Parathyroid adenoma (tissue), 2 donors: ENCODE data around the gene HSD17B8.

Experiments used
- H2AFZ ChIP-seq: fragments of 300-600 bp; sonication (generic); one replicate; pipeline ENCODE4 v1.7.0; 2017; ENCODE audit warnings: antibody characterized with exemption, mild to moderate bottlenecking
- H3K27ac ChIP-seq: fragments of 300-600 bp; sonication (generic); one replicate; pipeline ENCODE4 v1.7.0; 2017
- H3K27me3 ChIP-seq: fragments of 300-600 bp; sonication (generic); one replicate; pipeline ENCODE4 v1.7.0; 2017; ENCODE audit warnings: low read length; ENCODE audit not compliant: control insufficient read depth, insufficient read depth
- H3K36me3 ChIP-seq: fragments of 300-600 bp; sonication (generic); one replicate; pipeline ENCODE4 v1.7.0; 2017; ENCODE audit warnings: low read length; ENCODE audit not compliant: control insufficient read depth, insufficient read depth
- H3K4me1 ChIP-seq: fragments of 300-600 bp; sonication (generic); one replicate; pipeline ENCODE4 v1.7.0; 2017; ENCODE audit warnings: control low read depth
- H3K4me2 ChIP-seq: fragments of 300-600 bp; sonication (generic); one replicate; pipeline ENCODE4 v1.7.0; 2017; ENCODE audit warnings: low read length
- H3K4me3 ChIP-seq: fragments of 300-600 bp; sonication (generic); one replicate; pipeline ENCODE4 v1.7.0; 2017; ENCODE audit warnings: low read depth, low read length
- H3K79me2 ChIP-seq: fragments of 300-600 bp; sonication (generic); one replicate; pipeline ENCODE4 v1.7.0; 2017; ENCODE audit warnings: control low read depth
- H3K9ac ChIP-seq: fragments of 300-600 bp; sonication (generic); one replicate; pipeline ENCODE4 v1.7.0; 2017; ENCODE audit warnings: mild to moderate bottlenecking
- H3K9me3 ChIP-seq: fragments of 300-600 bp; sonication (generic); one replicate; pipeline ENCODE4 v1.7.0; 2017; ENCODE audit warnings: low read length; ENCODE audit not compliant: control insufficient read depth
- TF ChIP-seq, protein P1 (sequence below): fragments of 300-600 bp; sonication (generic); IDR thresholded peaks from one replicate; pipeline ENCODE4 v1.7.0; 2017; ENCODE audit warnings: antibody characterized with exemption, mild to moderate bottlenecking
- donor health status: primary hyperparathyroidism.

The HSD17B8 gene

GRCh38 chr6:33170176-33171015 lies 34.1 kb upstream of the HSD17B8 start:
- TF ChIP-seq, protein P1, sequence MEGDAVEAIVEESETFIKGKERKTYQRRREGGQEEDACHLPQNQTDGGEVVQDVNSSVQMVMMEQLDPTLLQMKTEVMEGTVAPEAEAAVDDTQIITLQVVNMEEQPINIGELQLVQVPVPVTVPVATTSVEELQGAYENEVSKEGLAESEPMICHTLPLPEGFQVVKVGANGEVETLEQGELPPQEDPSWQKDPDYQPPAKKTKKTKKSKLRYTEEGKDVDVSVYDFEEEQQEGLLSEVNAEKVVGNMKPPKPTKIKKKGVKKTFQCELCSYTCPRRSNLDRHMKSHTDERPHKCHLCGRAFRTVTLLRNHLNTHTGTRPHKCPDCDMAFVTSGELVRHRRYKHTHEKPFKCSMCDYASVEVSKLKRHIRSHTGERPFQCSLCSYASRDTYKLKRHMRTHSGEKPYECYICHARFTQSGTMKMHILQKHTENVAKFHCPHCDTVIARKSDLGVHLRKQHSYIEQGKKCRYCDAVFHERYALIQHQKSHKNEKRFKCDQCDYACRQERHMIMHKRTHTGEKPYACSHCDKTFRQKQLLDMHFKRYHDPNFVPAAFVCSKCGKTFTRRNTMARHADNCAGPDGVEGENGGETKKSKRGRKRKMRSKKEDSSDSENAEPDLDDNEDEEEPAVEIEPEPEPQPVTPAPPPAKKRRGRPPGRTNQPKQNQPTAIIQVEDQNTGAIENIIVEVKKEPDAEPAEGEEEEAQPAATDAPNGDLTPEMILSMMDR: no peak
- H3K79me2 ChIP-seq: no peaks in the 10 kb centered on the region
- H3K9me3 ChIP-seq: no peaks in the 10 kb centered on the region
- H3K4me1 ChIP-seq: no peaks in the 10 kb centered on the region
- no peak overlapping the region for H3K4me3 ChIP-seq
- no peaks in the 10 kb centered on the region for H3K36me3 ChIP-seq
- no peak overlapping the region for H3K4me2 ChIP-seq
- no peak overlapping the region for H3K27ac ChIP-seq
- no peaks in the 10 kb centered on the region for H3K27me3 ChIP-seq
- H2AFZ ChIP-seq: no peak overlapping the region
- no peak overlapping the region for H3K9ac ChIP-seq

DNA sequence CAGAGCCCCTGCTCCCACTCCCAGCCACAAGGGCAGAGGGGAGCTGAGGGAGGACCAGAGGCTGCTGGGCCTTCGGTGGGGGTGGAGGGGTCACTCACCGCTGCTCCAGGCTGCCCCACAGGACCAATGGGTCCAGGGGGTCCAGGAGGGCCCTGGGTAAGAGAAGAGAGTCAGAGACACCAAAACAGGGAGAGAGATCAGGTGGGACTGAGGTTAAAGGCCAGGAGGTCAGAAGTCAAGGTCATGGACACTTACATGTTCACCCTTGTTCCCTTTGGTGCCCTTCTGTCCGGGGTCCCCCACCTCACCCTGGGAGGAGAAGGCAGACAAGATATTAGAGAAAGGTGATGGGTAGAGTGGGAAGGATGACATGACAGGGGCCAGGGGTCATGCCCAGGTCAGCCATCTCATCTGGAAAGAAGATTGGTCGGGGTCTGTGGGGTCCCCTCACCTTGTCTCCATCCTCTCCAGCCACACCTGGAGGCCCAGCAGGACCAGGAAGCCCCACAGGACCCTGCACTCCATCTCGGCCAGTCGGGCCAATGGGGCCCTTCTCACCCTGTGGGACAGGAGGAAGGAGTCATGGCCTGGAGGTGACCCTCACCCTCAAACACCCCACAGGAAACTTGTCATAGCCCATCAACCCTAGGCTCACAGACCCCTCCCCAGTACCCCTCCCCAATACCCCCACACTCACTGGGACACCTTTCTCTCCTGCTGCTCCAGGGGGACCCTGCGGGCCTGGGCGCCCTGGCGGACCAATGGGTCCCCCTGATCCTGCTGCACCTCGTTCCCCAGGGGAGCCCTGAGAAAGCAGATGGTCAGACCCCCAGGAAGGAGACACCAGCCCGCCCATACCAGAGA lies 33.2 kb upstream of the HSD17B8 start:
- Histone ChIP-seq H3K9ac (no peak overlapping the region), H3K4me1 (no peaks in the 10 kb centered on the region), H3K4me2 (no peak overlapping the region), H3K36me3 (no peaks in the 10 kb centered on the region), H3K9me3 (no peaks in the 10 kb centered on the region), H2AFZ (no peak overlapping the region), H3K79me2 (no peaks in the 10 kb centered on the region), H3K27ac (no peak overlapping the region), H3K27me3 (no peaks in the 10 kb centered on the region), H3K4me3 (no peak overlapping the region)
- TF ChIP-seq, protein P1: no peak

DNA sequence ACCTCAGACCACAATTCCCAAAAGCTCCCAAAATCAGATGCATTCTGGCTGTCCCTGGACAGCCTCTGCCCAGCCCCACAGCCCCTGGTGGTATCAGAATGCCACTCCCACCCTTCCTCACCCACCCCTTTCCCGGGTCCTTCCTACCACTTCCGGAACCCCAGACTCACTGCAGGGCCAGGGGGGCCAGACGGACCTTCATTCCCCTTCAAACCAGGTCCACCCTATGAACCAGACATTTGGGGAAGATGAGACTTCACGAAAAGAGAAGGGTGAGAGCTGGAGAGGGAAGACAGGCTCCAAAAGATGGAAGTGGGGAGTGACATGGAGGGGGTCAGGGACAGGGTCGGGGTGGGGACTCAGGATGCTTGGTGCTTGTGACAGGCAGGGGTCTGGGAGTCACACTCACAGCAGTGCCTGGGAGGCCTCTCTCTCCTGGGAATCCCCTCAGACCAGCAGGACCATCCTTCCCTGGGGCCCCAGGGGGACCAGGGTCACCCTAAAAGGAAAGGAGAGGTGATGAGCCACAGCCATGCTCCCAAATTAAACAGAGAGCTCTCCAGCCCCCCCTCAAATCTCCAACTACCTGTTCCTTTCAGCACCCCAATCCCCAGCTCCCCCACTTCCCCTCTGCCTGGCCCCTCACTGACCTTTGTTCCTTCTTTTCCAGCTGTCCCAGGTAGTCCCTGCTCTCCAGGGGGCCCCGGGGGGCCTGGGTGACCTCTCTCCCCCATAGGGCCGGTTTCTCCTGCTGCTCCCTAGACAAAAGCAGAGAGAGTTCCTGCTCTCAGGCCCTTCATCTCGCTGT lies 32.4 kb upstream of the HSD17B8 start:
- Histone ChIP-seq H3K27me3 (no peaks in the 10 kb centered on the region), H2AFZ (no peak overlapping the region), H3K9me3 (no peaks in the 10 kb centered on the region), H3K4me1 (no peaks in the 10 kb centered on the region), H3K36me3 (no peaks in the 10 kb centered on the region), H3K27ac (no peak overlapping the region), H3K4me2 (no peak overlapping the region), H3K79me2 (no peaks in the 10 kb centered on the region), H3K4me3 (no peak overlapping the region), H3K9ac (no peak overlapping the region)
- TF ChIP-seq, protein P1: no peak

DNA sequence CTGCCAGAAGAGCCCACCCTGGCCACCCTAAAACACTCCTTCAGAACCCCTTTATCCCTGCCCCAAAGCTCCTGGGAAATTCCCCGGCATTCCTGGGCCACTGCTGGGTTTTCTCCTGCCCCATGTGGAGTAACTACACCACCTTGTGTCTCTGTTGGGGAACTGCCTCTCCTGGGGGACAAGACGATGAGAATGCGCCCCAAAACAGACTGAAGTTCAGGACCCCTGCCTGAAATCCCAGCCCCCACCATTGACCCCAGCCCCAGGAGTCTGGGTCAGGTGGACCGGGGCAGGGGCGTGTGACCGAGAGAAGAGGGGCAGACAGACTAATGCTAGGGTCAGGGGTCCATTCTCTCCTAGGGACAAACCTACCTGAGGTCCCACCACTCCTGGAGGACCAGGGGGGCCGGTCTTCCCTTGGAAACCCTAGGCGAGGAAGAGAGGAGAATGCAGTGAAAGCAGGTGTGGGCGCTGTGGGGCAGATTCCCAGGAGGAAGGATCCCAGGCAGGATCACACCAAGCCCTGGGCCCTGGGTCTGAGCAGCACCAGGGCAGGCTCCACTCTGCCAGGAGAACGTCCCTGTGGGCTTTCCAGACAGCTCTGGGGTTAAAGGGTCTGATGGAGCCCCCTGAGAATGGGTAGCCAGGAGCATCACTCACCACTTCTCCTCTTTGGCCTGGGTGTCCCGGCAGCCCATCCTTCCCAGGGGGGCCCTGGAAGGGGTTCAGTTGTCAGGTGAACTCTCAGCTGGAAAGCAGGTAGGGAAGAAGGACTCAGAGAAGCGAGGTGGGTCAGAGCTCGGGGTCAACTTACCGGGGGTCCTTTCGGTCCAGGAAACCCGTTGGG lies 31.5 kb upstream of the HSD17B8 start:
- no peak overlapping the region for H3K9ac ChIP-seq
- no peaks in the 10 kb centered on the region for H3K4me1 ChIP-seq
- no peak overlapping the region for H2AFZ ChIP-seq
- no peak overlapping the region for H3K4me2 ChIP-seq
- no peaks in the 10 kb centered on the region for H3K36me3 ChIP-seq
- no peak overlapping the region for H3K27ac ChIP-seq
- TF ChIP-seq, protein P1: peak; percentile 74
- no peaks in the 10 kb centered on the region for H3K79me2 ChIP-seq
- H3K9me3 ChIP-seq: no peaks in the 10 kb centered on the region
- H3K27me3 ChIP-seq: no peaks in the 10 kb centered on the region
- no peak overlapping the region for H3K4me3 ChIP-seq
